NCI-H345 (cell line): Measurements from ENCODE around the gene PCDHB1.
"Not testable (repeated sequence)": the region's sequence is repeated elsewhere in the genome, so short reads cannot be mapped to it uniquely, and the experiment has no call there.

Experiments used
- DNase-seq: peaks from one replicate; lab custom pipeline; 2025; lab: John Stamatoyannopoulos, UW

PCDHB1 gene

DNA sequence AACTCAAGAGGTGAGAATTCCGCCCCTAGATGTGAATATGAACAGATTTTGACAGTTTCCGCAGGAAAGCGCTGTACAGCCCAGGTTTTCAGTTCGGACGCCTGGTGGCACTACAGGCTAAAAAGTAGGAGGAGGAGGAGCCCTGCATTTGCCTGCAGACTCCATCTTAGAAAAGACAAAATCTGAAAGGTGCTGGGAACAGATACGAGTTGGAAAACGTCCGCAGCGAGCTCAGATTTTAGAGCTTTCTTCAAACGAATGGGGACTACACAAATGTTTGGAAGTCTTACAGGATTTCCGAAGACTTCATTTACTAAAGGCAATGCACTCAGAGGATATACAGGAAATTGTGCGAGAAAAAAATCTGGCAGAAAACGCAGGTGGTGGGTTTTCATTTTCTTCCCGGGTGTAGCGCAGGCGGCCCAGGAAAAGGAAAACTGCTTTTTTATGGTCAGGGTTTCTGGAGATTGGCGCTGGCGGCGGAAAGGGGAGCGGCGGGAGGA, 33.4 kb downstream of the PCDHB1 start:
- peak; percentile 87 for DNase-seq

DNA sequence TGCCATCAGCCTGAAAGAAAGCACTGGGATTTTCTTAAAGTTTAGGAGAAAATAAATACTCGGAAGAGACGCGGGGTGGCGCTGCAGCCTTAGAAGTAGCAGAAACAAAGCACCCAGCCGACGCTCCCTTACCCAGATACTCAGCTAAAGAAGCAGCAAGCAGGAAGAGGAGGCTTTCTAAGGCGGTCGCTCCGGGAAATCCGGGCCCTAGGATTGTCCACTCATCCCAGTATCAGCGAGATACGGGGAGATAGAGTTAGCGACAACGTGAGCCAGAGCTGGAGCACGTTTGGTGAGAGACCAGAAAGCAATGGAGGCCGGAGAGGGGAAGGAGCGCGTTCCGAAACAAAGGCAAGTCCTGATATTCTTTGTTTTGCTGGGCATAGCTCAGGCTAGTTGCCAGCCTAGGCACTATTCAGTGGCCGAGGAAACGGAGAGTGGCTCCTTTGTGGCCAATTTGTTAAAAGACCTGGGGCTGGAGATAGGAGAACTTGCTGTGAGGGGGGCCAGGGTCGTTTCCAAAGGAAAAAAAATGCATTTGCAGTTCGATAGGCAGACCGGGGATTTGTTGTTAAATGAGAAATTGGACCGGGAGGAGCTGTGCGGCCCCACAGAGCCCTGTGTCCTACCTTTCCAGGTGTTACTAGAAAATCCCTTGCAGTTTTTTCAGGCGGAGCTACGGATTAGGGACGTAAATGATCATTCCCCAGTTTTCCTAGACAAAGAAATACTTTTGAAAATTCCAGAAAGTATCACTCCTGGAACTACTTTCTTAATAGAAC, 43.5 kb downstream of the PCDHB1 start, which contains the start of gene PCDHB2:
PCDHB2 (plus strand) TSS at position 135 of the 782 bp plus-strand sequence; CDS start at position 311, 176 bp downstream.
- DNase-seq = no peak

DNA sequence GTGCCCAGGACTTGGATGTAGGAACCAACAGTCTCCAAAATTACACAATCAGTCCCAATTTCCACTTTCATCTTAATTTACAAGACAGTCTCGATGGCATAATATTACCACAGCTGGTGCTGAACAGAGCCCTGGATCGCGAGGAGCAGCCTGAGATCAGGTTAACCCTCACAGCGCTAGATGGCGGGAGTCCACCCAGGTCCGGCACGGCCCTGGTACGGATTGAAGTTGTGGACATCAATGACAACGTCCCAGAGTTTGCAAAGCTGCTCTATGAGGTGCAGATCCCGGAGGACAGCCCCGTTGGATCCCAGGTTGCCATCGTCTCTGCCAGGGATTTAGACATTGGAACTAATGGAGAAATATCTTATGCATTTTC, 44.1 kb downstream of the PCDHB1 start:
- DNase-seq = no peak

DNA sequence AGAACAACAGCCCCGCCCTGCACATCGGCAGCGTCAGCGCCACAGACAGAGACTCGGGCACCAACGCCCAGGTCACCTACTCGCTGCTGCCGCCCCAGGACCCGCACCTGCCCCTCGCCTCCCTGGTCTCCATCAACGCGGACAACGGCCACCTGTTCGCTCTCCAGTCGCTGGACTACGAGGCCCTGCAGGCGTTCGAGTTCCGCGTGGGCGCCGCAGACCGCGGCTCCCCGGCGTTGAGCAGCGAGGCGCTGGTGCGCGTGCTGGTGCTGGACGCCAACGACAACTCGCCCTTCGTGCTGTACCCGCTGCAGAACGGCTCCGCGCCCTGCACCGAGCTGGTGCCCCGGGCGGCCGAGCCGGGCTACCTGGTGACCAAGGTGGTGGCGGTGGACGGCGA, 45.0 kb downstream of the PCDHB1 start:
- not testable (repeated sequence) for DNase-seq

GRCh38 chr5:141096586-141096985, 45.4 kb downstream of the PCDHB1 start:
- DNase-seq = not testable (repeated sequence)

DNA sequence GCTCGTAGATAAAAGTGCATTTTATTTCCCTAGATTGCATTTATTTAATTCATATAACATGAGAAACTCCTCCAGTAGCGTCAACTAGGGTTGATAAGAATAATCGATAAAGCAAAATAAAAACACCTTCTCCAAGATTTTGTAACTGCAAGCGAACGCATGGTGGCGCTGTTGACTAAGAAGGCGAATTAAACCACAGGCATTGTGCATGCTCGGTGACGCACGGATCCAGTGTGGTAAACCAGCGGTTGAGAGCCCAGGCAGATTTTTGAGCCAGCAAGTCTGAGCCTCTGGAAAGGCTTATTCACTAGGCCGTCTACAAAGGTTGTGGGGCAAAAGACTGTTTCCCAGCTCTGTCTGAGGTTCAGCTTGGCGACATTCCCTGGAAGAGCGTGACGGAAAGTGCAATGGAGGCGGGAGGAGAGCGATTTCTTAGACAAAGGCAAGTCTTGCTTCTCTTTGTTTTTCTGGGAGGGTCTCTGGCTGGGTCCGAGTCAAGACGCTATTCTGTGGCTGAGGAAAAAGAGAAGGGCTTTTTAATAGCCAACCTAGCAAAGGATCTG, 49.1 kb downstream of the PCDHB1 start, which contains the start of gene PCDHB3:
PCDHB3 (plus strand) TSS at position 231 of the 563 bp plus-strand sequence; CDS start at position 408, 177 bp downstream.
- DNase-seq = peak; percentile 72

- DNase-seq = peak; percentile 4
These were observed 49.9 kb downstream of the PCDHB1 start for GRCh38 chr5:141101059-141101458.

DNA sequence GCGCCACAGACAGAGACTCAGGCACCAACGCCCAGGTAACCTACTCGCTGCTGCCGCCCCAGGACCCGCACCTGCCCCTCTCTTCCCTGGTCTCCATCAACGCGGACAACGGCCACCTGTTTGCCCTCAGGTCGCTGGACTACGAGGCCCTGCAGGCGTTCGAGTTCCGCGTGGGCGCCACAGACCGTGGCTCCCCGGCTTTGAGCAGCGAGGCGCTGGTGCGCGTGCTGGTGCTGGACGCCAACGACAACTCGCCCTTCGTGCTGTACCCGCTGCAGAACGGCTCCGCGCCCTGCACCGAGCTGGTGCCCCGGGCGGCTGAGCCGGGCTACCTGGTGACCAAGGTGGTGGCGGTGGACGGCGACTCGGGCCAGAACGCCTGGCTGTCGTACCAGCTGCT, 50.9 kb downstream of the PCDHB1 start:
- DNase-seq = not testable (repeated sequence)

- not testable (repeated sequence) for DNase-seq
These were observed 51.3 kb downstream of the PCDHB1 start for GRCh38 chr5:141102471-141102870.

GRCh38 chr5:141105350-141105749, 54.2 kb downstream of the PCDHB1 start:
- DNase-seq = no peak
